ENCODE measurements around the gene FMNL2. TPM values are rescaled to one million over a fixed set of nuclear protein-coding genes. Genes with fewer than 3 reads are reported as not detected.

Gene FMNL2
- total and polyA plus RNA-seq, 4 experiments from 2014 or later = 0.06 to 1.6 (median 0.94) TPM; not detected in 1

DNA sequence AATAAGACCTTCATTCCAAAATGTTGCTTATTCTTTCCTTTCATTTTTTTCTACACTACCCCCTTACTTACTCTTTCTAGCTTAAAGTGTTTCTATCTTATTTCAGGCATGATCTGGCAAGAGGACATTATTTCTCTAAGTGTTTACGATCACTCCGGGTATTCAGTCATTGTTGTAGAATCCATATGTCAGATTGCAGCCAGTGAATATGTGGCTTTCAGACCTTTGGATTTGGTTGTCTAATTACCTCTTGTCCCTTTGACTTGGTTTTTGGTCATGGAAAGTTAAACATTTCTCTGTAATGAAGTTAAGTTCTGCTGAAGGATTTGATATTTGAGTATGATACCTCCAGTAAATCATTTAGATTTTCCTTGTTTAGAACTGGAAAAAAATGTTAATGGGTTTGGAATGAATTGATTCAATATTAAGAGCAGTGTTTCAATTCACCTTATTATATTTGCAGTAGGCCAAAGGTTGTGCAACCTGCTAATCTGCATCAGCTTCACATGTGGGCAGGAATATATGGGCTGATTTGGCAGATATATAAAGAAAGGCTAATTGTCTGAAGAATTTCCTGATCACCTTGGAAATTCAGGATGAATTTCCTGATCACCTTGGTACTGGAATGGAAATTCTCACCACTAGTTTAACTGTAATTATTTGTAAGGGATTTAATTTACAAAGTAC, 227.4 kb downstream of the FMNL2 start:
- no peak for DNase-seq
- Mint-ChIP-seq H3K27me3 (peaks cover 10% of the 10 kb centered on the region in 2 donors), H3K4me1 (no peaks in the 10 kb centered on the region), H3K36me3 (no peaks in the 10 kb centered on the region), H3K27ac (no peak overlapping the region), H3K9me3 (peaks cover 0 to 1% (median 0%) of the 10 kb centered on the region in 8 donors), H3K4me3 (no peak overlapping the region)
- no peaks in the 10 kb centered on the region for H3K36me3 ChIP-seq (ENCODE audit: insufficient read depth, low read length)
- no peak overlapping the region for H3K4me3 ChIP-seq (ENCODE audit: low read length in 2 of 2)
- CTCF ChIA-PET (ENCODE audit: partially characterized antibody) = no interaction called here
- intact Hi-C loops (cut with micrococcal nuclease) = no loop called here
- no peaks in the 10 kb centered on the region for H3K27me3 ChIP-seq (ENCODE audit: insufficient read depth, low read length)
- no peak overlapping the region for H3K27ac ChIP-seq (ENCODE audit: low read depth, low read length)
- no peaks in the 10 kb centered on the region for H3K4me1 ChIP-seq (ENCODE audit: insufficient read depth, low read length)
- H3K9me3 ChIP-seq (ENCODE audit: control insufficient read depth in 1 of 2, low read length in 2 of 2) = no peaks in the 10 kb centered on the region
- POLR2A ChIA-PET (ENCODE audit: partially characterized antibody) = no interaction called here

- Histone ChIP-seq H3K36me3 (ENCODE audit: insufficient read depth, low read length) (no peaks in the 10 kb centered on the region), H3K4me1 (ENCODE audit: insufficient read depth, low read length) (no peaks in the 10 kb centered on the region), H3K9me3 (ENCODE audit: control insufficient read depth in 1 of 2, low read length in 2 of 2) (no peaks in the 10 kb centered on the region), H3K4me3 (ENCODE audit: low read length in 2 of 2) (no peak overlapping the region), H3K27me3 (ENCODE audit: insufficient read depth, low read length) (no peaks in the 10 kb centered on the region), H3K27ac (ENCODE audit: low read depth, low read length) (no peak overlapping the region)
- CTCF ChIA-PET (ENCODE audit: partially characterized antibody) = no interaction called here
- Mint-ChIP-seq H3K4me1 (no peaks in the 10 kb centered on the region), H3K9me3 (peaks cover 0 to 1% (median 0%) of the 10 kb centered on the region in 8 donors), H3K4me3 (no peak overlapping the region), H3K36me3 (no peaks in the 10 kb centered on the region), H3K27ac (no peak overlapping the region), H3K27me3 (peaks cover 10% of the 10 kb centered on the region in 2 donors)
- POLR2A ChIA-PET (ENCODE audit: partially characterized antibody) = no interaction called here
- intact Hi-C loops (cut with micrococcal nuclease) = no loop called here
- DNase-seq = no peak
Measured at GRCh38 chr2:152563764-152564163, 228.8 kb downstream of the FMNL2 start.

GRCh38 chr2:152564754-152565551, 230.0 kb downstream of the FMNL2 start:
- intact Hi-C loops (cut with micrococcal nuclease) = no loop called here
- CTCF ChIA-PET (ENCODE audit: partially characterized antibody) = interaction anchor here (0.6 kb wide), 1 partner anchor 205 kb away, joined by 4 read pairs; no protein-coding TSS in a partner anchor
- H3K9me3 Mint-ChIP-seq = peaks cover 0 to 3% (median 0%) of the 10 kb centered on the region in 8 donors
- no peak overlapping the region for H3K4me3 ChIP-seq (ENCODE audit: low read length in 2 of 2)
- H3K27me3 Mint-ChIP-seq = peaks cover 10 to 12% of the 10 kb centered on the region in 2 donors
- H3K27ac Mint-ChIP-seq = no peak overlapping the region
- no peaks in the 10 kb centered on the region for H3K27me3 ChIP-seq (ENCODE audit: insufficient read depth, low read length)
- no peaks in the 10 kb centered on the region for H3K4me1 ChIP-seq (ENCODE audit: insufficient read depth, low read length)
- POLR2A ChIA-PET (ENCODE audit: partially characterized antibody) = no interaction called here
- H3K4me1 Mint-ChIP-seq = no peaks in the 10 kb centered on the region
- no peak overlapping the region for H3K27ac ChIP-seq (ENCODE audit: low read depth, low read length)
- no peak for DNase-seq
- H3K36me3 ChIP-seq (ENCODE audit: insufficient read depth, low read length) = no peaks in the 10 kb centered on the region
- H3K36me3 Mint-ChIP-seq = no peaks in the 10 kb centered on the region
- no peaks in the 10 kb centered on the region for H3K9me3 ChIP-seq (ENCODE audit: control insufficient read depth in 1 of 2, low read length in 2 of 2)
- no peak overlapping the region for H3K4me3 Mint-ChIP-seq

- no peak overlapping the region for H3K4me3 ChIP-seq (ENCODE audit: low read length in 2 of 2)
Measured at GRCh38 chr2:152565884-152566727, 231.1 kb downstream of the FMNL2 start.

DNA sequence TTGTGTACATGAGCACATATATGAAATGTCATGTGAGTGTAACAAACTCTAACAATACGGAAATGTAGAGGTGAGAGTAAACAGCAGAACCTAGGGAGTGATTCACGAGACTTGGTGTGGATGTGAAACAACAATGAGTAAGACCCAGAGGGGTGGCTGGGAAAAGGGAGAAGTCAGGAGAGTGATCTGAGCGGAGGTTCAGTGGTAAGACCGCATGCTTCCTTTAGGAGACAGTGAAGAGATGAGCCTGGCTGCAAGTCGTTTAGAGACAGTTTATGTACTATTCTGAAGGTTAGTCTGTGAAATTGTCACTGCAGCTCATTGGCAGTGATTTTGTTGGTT, 231.7 kb downstream of the FMNL2 start:
- H3K27ac ChIP-seq (ENCODE audit: low read depth, low read length) = no peak overlapping the region
- intact Hi-C loops (cut with micrococcal nuclease) = no loop called here
- H3K27ac Mint-ChIP-seq = no peak overlapping the region
- H3K27me3 Mint-ChIP-seq = peaks cover 10 to 12% of the 10 kb centered on the region in 2 donors
- H3K36me3 ChIP-seq (ENCODE audit: insufficient read depth, low read length) = no peaks in the 10 kb centered on the region
- CTCF ChIA-PET (ENCODE audit: partially characterized antibody) = no interaction called here
- H3K27me3 ChIP-seq (ENCODE audit: insufficient read depth, low read length) = no peaks in the 10 kb centered on the region
- H3K4me1 Mint-ChIP-seq = no peaks in the 10 kb centered on the region
- no peaks in the 10 kb centered on the region for H3K4me1 ChIP-seq (ENCODE audit: insufficient read depth, low read length)
- POLR2A ChIA-PET (ENCODE audit: partially characterized antibody) = no interaction called here
- peaks cover 0 to 3% (median 0%) of the 10 kb centered on the region in 8 donors for H3K9me3 Mint-ChIP-seq
- H3K4me3 Mint-ChIP-seq = no peak overlapping the region
- no peaks in the 10 kb centered on the region for H3K36me3 Mint-ChIP-seq
- H3K4me3 ChIP-seq (ENCODE audit: low read length in 2 of 2) = no peak overlapping the region
- no peak for DNase-seq
- no peaks in the 10 kb centered on the region for H3K9me3 ChIP-seq (ENCODE audit: control insufficient read depth in 1 of 2, low read length in 2 of 2)

More at GRCh38 chr2:152565884-152566727, 231.1 kb downstream of the FMNL2 start:
- Histone ChIP-seq H3K36me3 (ENCODE audit: insufficient read depth, low read length) (no peaks in the 10 kb centered on the region), H3K27me3 (ENCODE audit: insufficient read depth, low read length) (no peaks in the 10 kb centered on the region), H3K27ac (ENCODE audit: low read depth, low read length) (no peak overlapping the region), H3K9me3 (ENCODE audit: control insufficient read depth in 1 of 2, low read length in 2 of 2) (no peaks in the 10 kb centered on the region), H3K4me1 (ENCODE audit: insufficient read depth, low read length) (no peaks in the 10 kb centered on the region)
- H3K9me3 Mint-ChIP-seq = peaks cover 0 to 3% (median 0%) of the 10 kb centered on the region in 8 donors
- ChIA-PET POLR2A (ENCODE audit: partially characterized antibody) (no interaction called here), CTCF (ENCODE audit: partially characterized antibody) (no interaction called here)
- intact Hi-C loops (cut with micrococcal nuclease) = no loop called here
- H3K4me3 Mint-ChIP-seq = no peak overlapping the region
- no peak for DNase-seq
- H3K27me3 Mint-ChIP-seq = peaks cover 10 to 12% of the 10 kb centered on the region in 2 donors
- H3K27ac Mint-ChIP-seq = no peak overlapping the region
- H3K4me1 Mint-ChIP-seq = no peaks in the 10 kb centered on the region
- no peaks in the 10 kb centered on the region for H3K36me3 Mint-ChIP-seq

DNA sequence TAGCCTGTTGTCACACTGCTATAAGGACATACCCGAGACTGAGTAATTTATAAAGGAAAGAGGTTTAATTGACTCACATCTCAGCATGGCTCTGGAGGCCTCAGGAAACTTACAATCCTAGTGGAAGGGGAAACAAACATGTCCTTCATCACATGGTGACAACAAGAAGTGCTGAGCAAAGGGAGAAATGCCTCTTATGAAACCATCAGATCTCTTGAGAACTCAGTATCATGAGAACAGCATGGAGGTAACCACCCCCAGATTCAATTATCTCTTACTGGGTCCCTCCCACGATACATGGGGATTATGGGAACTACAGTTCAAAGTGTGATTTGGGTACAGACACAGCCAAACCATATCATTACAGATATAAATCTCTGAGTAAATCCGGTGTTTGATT, 233.6 kb downstream of the FMNL2 start:
- Mint-ChIP-seq H3K36me3 (no peaks in the 10 kb centered on the region), H3K27ac (no peak overlapping the region), H3K27me3 (peaks cover 11 to 12% of the 10 kb centered on the region in 2 donors), H3K4me3 (no peak overlapping the region), H3K4me1 (peaks cover 0 to 2% (median 0%) of the 10 kb centered on the region in 4 donors), H3K9me3 (peaks cover 0 to 3% (median 0%) of the 10 kb centered on the region in 8 donors)
- DNase-seq = no peak
- Histone ChIP-seq H3K27ac (ENCODE audit: low read depth, low read length) (no peak overlapping the region), H3K4me3 (ENCODE audit: low read length in 2 of 2) (no peak overlapping the region), H3K4me1 (ENCODE audit: insufficient read depth, low read length) (no peaks in the 10 kb centered on the region), H3K9me3 (ENCODE audit: control insufficient read depth in 1 of 2, low read length in 2 of 2) (no peaks in the 10 kb centered on the region), H3K36me3 (ENCODE audit: insufficient read depth, low read length) (no peaks in the 10 kb centered on the region), H3K27me3 (ENCODE audit: insufficient read depth, low read length) (no peaks in the 10 kb centered on the region)
- intact Hi-C loops (cut with micrococcal nuclease) = no loop called here
- CTCF ChIA-PET (ENCODE audit: partially characterized antibody) = interaction anchor here (0.7 kb wide), 1 partner anchor 8 kb away, joined by 3 read pairs; no protein-coding TSS in a partner anchor
- POLR2A ChIA-PET (ENCODE audit: partially characterized antibody) = no interaction called here

GRCh38 chr2:152569186-152569585, 234.2 kb downstream of the FMNL2 start:
- H3K36me3 ChIP-seq (ENCODE audit: insufficient read depth, low read length) = no peaks in the 10 kb centered on the region
- Mint-ChIP-seq H3K27me3 (peaks cover 11 to 12% of the 10 kb centered on the region in 2 donors), H3K4me3 (no peak overlapping the region), H3K36me3 (no peaks in the 10 kb centered on the region), H3K4me1 (peaks cover 0 to 2% (median 0%) of the 10 kb centered on the region in 4 donors), H3K27ac (no peak overlapping the region), H3K9me3 (peaks cover 0 to 3% (median 0%) of the 10 kb centered on the region in 8 donors)
- intact Hi-C loops (cut with micrococcal nuclease) = no loop called here
- no peak for DNase-seq
- no peaks in the 10 kb centered on the region for H3K9me3 ChIP-seq (ENCODE audit: control insufficient read depth in 1 of 2, low read length in 2 of 2)
- ChIA-PET POLR2A (ENCODE audit: partially characterized antibody) (no interaction called here), CTCF (ENCODE audit: partially characterized antibody) (no interaction called here)
- H3K27ac ChIP-seq (ENCODE audit: low read depth, low read length) = no peak overlapping the region
- no peak overlapping the region for H3K4me3 ChIP-seq (ENCODE audit: low read length in 2 of 2)
- H3K4me1 ChIP-seq (ENCODE audit: insufficient read depth, low read length) = no peaks in the 10 kb centered on the region
- H3K27me3 ChIP-seq (ENCODE audit: insufficient read depth, low read length) = no peaks in the 10 kb centered on the region

Measured in CD4-positive, alpha-beta memory T cell (primary cell).